ENCODE data around the gene TMEM125. TPM values are rescaled to one million over a fixed set of nuclear protein-coding genes. Genes with fewer than 3 reads are reported as not detected.

TMEM125 gene
- total RNA-seq, 2 donors from 2014 or later = 11.7 to 16.6 TPM

- peaks cover 7% of the 10 kb centered on the region for H3K4me1 ChIP-seq (ENCODE audit: control insufficient read depth, insufficient read depth, low read length)
- DNase-seq = no peak
- no peak overlapping the region for H3K27ac ChIP-seq (ENCODE audit: low read depth, low read length)
- peak overlapping the region; percentile 64 for H3K4me3 ChIP-seq (ENCODE audit: low read length)
- H3K9ac ChIP-seq (ENCODE audit: extremely low read depth, low read length, poor library complexity, severe bottlenecking) = no peak overlapping the region
- Mint-ChIP-seq H3K4me3 (peak overlapping the region; percentile 68), H3K27me3 (ENCODE audit: insufficient read depth) (no peaks in the 10 kb centered on the region), H3K36me3 (ENCODE audit: low read depth) (peaks cover 16% of the 10 kb centered on the region), H3K4me1 (peaks cover 31% of the 10 kb centered on the region), H3K27ac (peak overlapping the region; percentile 93), H3K9me3 (no peaks in the 10 kb centered on the region)
- WGBS, 2 experiments (ENCODE audit: insufficient coverage in 1 of 2, insufficient read length in 1 of 2) = 91 to 92% methylated on average over 9 to 12 of the region's 12 CpGs
- H3K36me3 ChIP-seq (ENCODE audit: control insufficient read depth, insufficient read depth, low read length) = no peaks in the 10 kb centered on the region
- H3K27me3 ChIP-seq (ENCODE audit: control insufficient read depth, insufficient read depth, low read length, poor library complexity, severe bottlenecking) = no peaks in the 10 kb centered on the region
- TF ChIP-seq CTCF (conservative IDR thresholded peaks at IDR 0.05) = no peak
- no peaks in the 10 kb centered on the region for H3K9me3 ChIP-seq (ENCODE audit: control insufficient read depth, low read length)
These were observed 14.8 kb downstream of the TMEM125 start for GRCh38 chr1:43284546-43285110.

- Mint-ChIP-seq H3K9me3 (no peaks in the 10 kb centered on the region), H3K4me3 (peak within 1 kb of the TSS; percentile 68), H3K36me3 (ENCODE audit: low read depth) (peaks cover 10% of the 10 kb centered on the region), H3K27ac (peak within 1 kb of the TSS; percentile 93), H3K27me3 (ENCODE audit: insufficient read depth) (no peaks in the 10 kb centered on the region), H3K4me1 (peaks cover 31% of the 10 kb centered on the region)
- Histone ChIP-seq H3K27ac (ENCODE audit: low read depth, low read length) (no peak within 1 kb of the TSS), H3K27me3 (ENCODE audit: control insufficient read depth, insufficient read depth, low read length, poor library complexity, severe bottlenecking) (no peaks in the 10 kb centered on the region), H3K9ac (ENCODE audit: extremely low read depth, low read length, poor library complexity, severe bottlenecking) (peak within 1 kb of the TSS; percentile 41), H3K4me1 (ENCODE audit: control insufficient read depth, insufficient read depth, low read length) (peaks cover 7% of the 10 kb centered on the region), H3K4me3 (ENCODE audit: low read length) (peak within 1 kb of the TSS; percentile 64), H3K36me3 (ENCODE audit: control insufficient read depth, insufficient read depth, low read length) (no peaks in the 10 kb centered on the region), H3K9me3 (ENCODE audit: control insufficient read depth, low read length) (no peaks in the 10 kb centered on the region)
- peak; percentile 75 for TF ChIP-seq CTCF (conservative IDR thresholded peaks at IDR 0.05)
- DNase-seq = peak; percentile 97
- WGBS, 2 experiments (ENCODE audit: insufficient coverage in 1 of 2, insufficient read length in 1 of 2) = 40 to 63% methylated on average over 7 to 19 of the region's 19 CpGs
These were observed 15.6 kb downstream of the TMEM125 start, which contains the start of gene C1orf210 for GRCh38 chr1:43285269-43285990. Gene C1orf210 (minus strand): TSS chr1:43285581. CDS start chr1:43283270, 2,311 bp downstream.

- H3K36me3 Mint-ChIP-seq (ENCODE audit: low read depth) = peaks cover 6% of the 10 kb centered on the region
- H3K9me3 Mint-ChIP-seq = no peaks in the 10 kb centered on the region
- no peak for DNase-seq
- WGBS, 2 experiments (ENCODE audit: insufficient coverage in 1 of 2, insufficient read length in 1 of 2) = 91 to 92% methylated on average over 9 to 11 of the region's 11 CpGs
- H3K4me3 Mint-ChIP-seq = peak overlapping the region; percentile 68
- H3K4me3 ChIP-seq (ENCODE audit: low read length) = no peak overlapping the region
- no peak overlapping the region for H3K27ac ChIP-seq (ENCODE audit: low read depth, low read length)
- no peaks in the 10 kb centered on the region for H3K9me3 ChIP-seq (ENCODE audit: control insufficient read depth, low read length)
- TF ChIP-seq CTCF (conservative IDR thresholded peaks at IDR 0.05) = no peak
- H3K27me3 Mint-ChIP-seq (ENCODE audit: insufficient read depth) = no peaks in the 10 kb centered on the region
- H3K27me3 ChIP-seq (ENCODE audit: control insufficient read depth, insufficient read depth, low read length, poor library complexity, severe bottlenecking) = no peaks in the 10 kb centered on the region
- no peaks in the 10 kb centered on the region for H3K36me3 ChIP-seq (ENCODE audit: control insufficient read depth, insufficient read depth, low read length)
- peak overlapping the region; percentile 93 for H3K27ac Mint-ChIP-seq
- H3K4me1 ChIP-seq (ENCODE audit: control insufficient read depth, insufficient read depth, low read length) = peaks cover 7% of the 10 kb centered on the region
- H3K9ac ChIP-seq (ENCODE audit: extremely low read depth, low read length, poor library complexity, severe bottlenecking) = no peak overlapping the region
- H3K4me1 Mint-ChIP-seq = peaks cover 31% of the 10 kb centered on the region
These were observed 16.3 kb downstream of the TMEM125 start for GRCh38 chr1:43286115-43286514.

All from endodermal cell (in vitro differentiated cells).